DND-41 (cell line): ENCODE results near the gene COL4A1.

Experiments used
- CTCF ChIP-seq: IDR thresholded peaks from 2 replicates; pipeline ENCODE4 v1.5.1; 2012; ENCODE audit warnings: borderline replicate concordance, low read length, moderate library complexity, mild to moderate bottlenecking; ENCODE audit not compliant: poor library complexity, severe bottlenecking; ENCODE audit errors: extremely low read depth
- EZH2 ChIP-seq: IDR thresholded peaks from 3 replicates; pipeline ENCODE4 v1.6.1; 2012; ENCODE audit warnings: borderline replicate concordance, low read depth, mild to moderate bottlenecking, moderate library complexity, low read length, inconsistent platforms; ENCODE audit not compliant: severe bottlenecking

- no peak for TF ChIP-seq CTCF
- no peak for TF ChIP-seq EZH2
Observed at GRCh38 chr13:110114316-110114715, 192.6 kb downstream of the COL4A1 start.
